ENCODE data around the gene SIK3.

- TF ChIP-seq REST (IDR thresholded peaks at IDR 0.05; ENCODE audit: insufficient read depth in 1 of 2, low read depth in 2 of 2, low read length in 2 of 2) (no peak), POLR2AphosphoS5 (IDR thresholded peaks at IDR 0.05; ENCODE audit: low read depth, low read length) (no peak), SIN3A (IDR thresholded peaks at IDR 0.05; ENCODE audit: borderline replicate concordance, insufficient read depth, low read length) (no peak), TAF1 (IDR thresholded peaks at IDR 0.05; ENCODE audit: borderline replicate concordance, insufficient read depth, low read length) (no peak), FOXP2 (optimal IDR thresholded peaks at IDR 0.05; ENCODE audit: borderline replicate concordance, extremely low read depth, extremely low read length, insufficient read depth) (no peak)
Observed at GRCh38 chr11:117059611-117060148, 38.5 kb downstream of the SIK3 start.
